Esophagus muscularis mucosa (tissue), 3 donors: ENCODE results near the gene RNF11.

Source experiments
- CTCF ChIP-seq, 3 experiments: fragments of 200-600 bp in 2 of 3; fragments of 450-650 bp in 1 of 3; sonication (generic) in 2 of 3; IDR thresholded peaks; one replicate each; pipeline ENCODE4 v1.5.1; 2017 to 2019; ENCODE audit warnings: antibody characterized with exemption in 3 of 3, mild to moderate bottlenecking in 2 of 3, moderate library complexity in 1 of 3
- POLR2A ChIP-seq: fragments of 450-650 bp; IDR thresholded peaks from one replicate; pipeline ENCODE4 v1.6.1; 2017; ENCODE audit warnings: antibody characterized with exemption, moderate library complexity, mild to moderate bottlenecking, low read depth
- POLR2AphosphoS5 ChIP-seq, 2 donors: sonication (generic); formaldehyde crosslinking; IDR thresholded peaks; one replicate each; pipeline ENCODE4 v1.6.1; 2017; ENCODE audit warnings: antibody characterized with exemption in 2 of 2

GRCh38 chr1:51272916-51273315 is 36.8 kb downstream of the RNF11 start:
- TF ChIP-seq CTCF (IDR thresholded peaks at IDR 0.05) (no peak), POLR2A (no peak), POLR2AphosphoS5 (IDR thresholded peaks at IDR 0.05) (no peak)
